Neural progenitor cell (in vitro differentiated cells): ENCODE results near the gene ETFDH. TPM values are rescaled to one million over a fixed set of nuclear protein-coding genes. Genes with fewer than 3 reads are reported as not detected.

Source experiments
- DNase-seq: peaks from one replicate; pipeline ENCODE4 v3.0.0-alpha.2; 2016; ENCODE audit warnings: low spot score
- H2AFZ ChIP-seq: fragments of 200-600 bp; sonication (generic); replicated peaks from 2 replicates; pipeline ENCODE4 v1.6.1; 2016; ENCODE audit warnings: antibody characterized with exemption
- H3F3A ChIP-seq: fragments of 200-600 bp; sonication (generic); 2 replicates; pipeline ENCODE4 v1.6.1; 2016; ENCODE audit warnings: antibody characterized with exemption, low read depth
- H3K27ac ChIP-seq: fragments of 200-600 bp; sonication (generic); 2 replicates; pipeline ENCODE4 v1.5.1; 2016; ENCODE audit warnings: mild to moderate bottlenecking
- H3K27me3 ChIP-seq: fragments of 200-600 bp; sonication (generic); 2 replicates; pipeline ENCODE4 v1.6.1; 2016; ENCODE audit warnings: mild to moderate bottlenecking, moderate library complexity
- H3K36me3 ChIP-seq: fragments of 200-600 bp; sonication (generic); 2 replicates; pipeline ENCODE4 v1.5.1; 2016
- H3K4me1 ChIP-seq: fragments of 200-600 bp; sonication (generic); 2 replicates; pipeline ENCODE4 v1.6.1; 2016; ENCODE audit warnings: mixed run types
- H3K4me2 ChIP-seq: fragments of 200-600 bp; sonication (generic); 2 replicates; pipeline ENCODE4 v1.6.1; 2016
- H3K4me3 ChIP-seq: fragments of 200-600 bp; sonication (generic); 2 replicates; pipeline ENCODE4 v1.5.1; 2016
- H3K79me2 ChIP-seq: fragments of 200-600 bp; sonication (generic); 2 replicates; pipeline ENCODE4 v1.6.1; 2016; ENCODE audit warnings: low read depth
- H3K9ac ChIP-seq: fragments of 200-600 bp; sonication (generic); 2 replicates; pipeline ENCODE4 v1.6.1; 2016
- H3K9me3 ChIP-seq: fragments of 200-600 bp; sonication (generic); 2 replicates; pipeline ENCODE4 v1.5.1; 2016; ENCODE audit warnings: low read depth
- H4K20me1 ChIP-seq: fragments of 200-600 bp; sonication (generic); 2 replicates; pipeline ENCODE4 v1.6.1; 2016; ENCODE audit warnings: low read depth
- H3K27ac Mint-ChIP-seq: 3 replicates; pipeline ENCODE4 v1.8.0; 2021; ENCODE audit warnings: mixed read lengths
- H3K27me3 Mint-ChIP-seq: 2 replicates; pipeline ENCODE4 v1.8.0; 2022; ENCODE audit warnings: low read depth, mild to moderate bottlenecking, inconsistent platforms, moderate library complexity, mixed read lengths; ENCODE audit not compliant: insufficient read depth
- H3K36me3 Mint-ChIP-seq: 3 replicates; pipeline ENCODE4 v1.8.0; 2021; ENCODE audit warnings: mixed read lengths
- H3K4me1 Mint-ChIP-seq: 3 replicates; pipeline ENCODE4 v1.8.0; 2021; ENCODE audit warnings: mixed read lengths
- H3K4me3 Mint-ChIP-seq: 3 replicates; pipeline ENCODE4 v1.8.0; 2021; ENCODE audit warnings: mild to moderate bottlenecking, moderate library complexity, mixed read lengths
- H3K9me3 Mint-ChIP-seq: 3 replicates; pipeline ENCODE4 v1.8.0; 2020; ENCODE audit warnings: mixed read lengths
- CTCF ChIP-seq: fragments of 200-600 bp; sonication (generic); IDR thresholded peaks from 2 replicates; pipeline ENCODE4 v1.5.1; 2017; ENCODE audit warnings: antibody characterized with exemption, mild to moderate bottlenecking
- EZH2 ChIP-seq: fragments of 200-600 bp; sonication (generic); IDR thresholded peaks from 2 replicates; pipeline ENCODE4 v1.6.1; 2017; ENCODE audit warnings: antibody characterized with exemption, mild to moderate bottlenecking, moderate library complexity
- EZH2phosphoT487 ChIP-seq: fragments of 200-600 bp; sonication (generic); IDR thresholded peaks from 2 replicates; pipeline ENCODE4 v1.6.1; 2017; ENCODE audit warnings: antibody characterized with exemption
- total RNA-seq: library from RNA; depleted of rRNA; stranded (reverse); fragments of >200 nt; gene quantifications from 2 replicates; pipeline ENCODE4 v1.2.3, GENCODE V29; 2015; ENCODE audit warnings: low replicate concordance

Gene ETFDH
- total RNA-seq, 1 donor from 2014 or later: 16.8 TPM

- no peaks in the 10 kb centered on the region for H3K36me3 Mint-ChIP-seq
- H3K27ac Mint-ChIP-seq: no peak overlapping the region
Observed at GRCh38 chr4:158682066-158682465, 10.0 kb downstream of the ETFDH start.

GRCh38 chr4:158688813-158689212 is 16.7 kb downstream of the ETFDH start:
- Histone ChIP-seq H4K20me1 (no peaks in the 10 kb centered on the region), H3K27me3 (no peaks in the 10 kb centered on the region), H3K9me3 (no peaks in the 10 kb centered on the region), H3K4me1 (peaks cover 7% of the 10 kb centered on the region), H3K79me2 (no peaks in the 10 kb centered on the region), H2AFZ (peak overlapping the region; percentile 4), H3K27ac (no peak overlapping the region), H3K36me3 (no peaks in the 10 kb centered on the region), H3F3A (no peaks in the 10 kb centered on the region), H3K4me3 (no peak overlapping the region), H3K9ac (no peak overlapping the region), H3K4me2 (no peak overlapping the region)
- Mint-ChIP-seq H3K4me1 (no peaks in the 10 kb centered on the region), H3K27me3 (no peaks in the 10 kb centered on the region), H3K27ac (no peak overlapping the region), H3K36me3 (no peaks in the 10 kb centered on the region), H3K9me3 (no peaks in the 10 kb centered on the region), H3K4me3 (no peak overlapping the region)
- no peak for DNase-seq
- no peak for TF ChIP-seq CTCF
- TF ChIP-seq EZH2: no peak
- no peak for TF ChIP-seq EZH2phosphoT487

More at GRCh38 chr4:158682066-158682465, 10.0 kb downstream of the ETFDH start:
- Histone ChIP-seq H3K9me3 (no peaks in the 10 kb centered on the region), H3K4me3 (no peak overlapping the region), H3F3A (no peaks in the 10 kb centered on the region), H3K27me3 (no peaks in the 10 kb centered on the region), H4K20me1 (no peaks in the 10 kb centered on the region), H3K4me1 (no peaks in the 10 kb centered on the region), H3K9ac (no peak overlapping the region), H3K27ac (no peak overlapping the region), H2AFZ (no peak overlapping the region), H3K79me2 (no peaks in the 10 kb centered on the region), H3K36me3 (no peaks in the 10 kb centered on the region), H3K4me2 (no peak overlapping the region)
- no peaks in the 10 kb centered on the region for H3K4me1 Mint-ChIP-seq
- no peaks in the 10 kb centered on the region for H3K27me3 Mint-ChIP-seq
- no peak overlapping the region for H3K4me3 Mint-ChIP-seq
- no peaks in the 10 kb centered on the region for H3K9me3 Mint-ChIP-seq
- no peak for DNase-seq
- TF ChIP-seq CTCF (no peak), EZH2phosphoT487 (no peak), EZH2 (no peak)

- no peaks in the 10 kb centered on the region for H3K9me3 Mint-ChIP-seq
- Histone ChIP-seq H3K27me3 (no peaks in the 10 kb centered on the region), H3K4me3 (no peak overlapping the region), H3K27ac (no peak overlapping the region), H3K36me3 (no peaks in the 10 kb centered on the region), H3K9me3 (no peaks in the 10 kb centered on the region), H4K20me1 (no peaks in the 10 kb centered on the region), H2AFZ (no peak overlapping the region), H3K4me1 (peaks cover 18% of the 10 kb centered on the region), H3K79me2 (no peaks in the 10 kb centered on the region), H3K4me2 (no peak overlapping the region), H3K9ac (no peak overlapping the region), H3F3A (peaks cover 6% of the 10 kb centered on the region)
- no peaks in the 10 kb centered on the region for H3K27me3 Mint-ChIP-seq
- H3K27ac Mint-ChIP-seq: no peak overlapping the region
- no peak for TF ChIP-seq EZH2
- no peak for TF ChIP-seq EZH2phosphoT487
- TF ChIP-seq CTCF: no peak
- H3K4me1 Mint-ChIP-seq: peaks cover 4% of the 10 kb centered on the region
- H3K4me3 Mint-ChIP-seq: no peak overlapping the region
- peaks cover 20% of the 10 kb centered on the region for H3K36me3 Mint-ChIP-seq
- peak; percentile 20 for DNase-seq
Observed at GRCh38 chr4:158704274-158704673, 32.2 kb downstream of the ETFDH start.
